OCI-LY7 (cell line): Measurements from ENCODE around the gene CTNND2.

Experiments
- EZH2phosphoT487 ChIP-seq: fragments of 200-600 bp; sonication (generic); IDR thresholded peaks from 2 replicates; pipeline ENCODE4 v1.6.1; 2018; ENCODE audit warnings: low read depth, borderline replicate concordance, mild to moderate bottlenecking, mixed run types, antibody characterized with exemption, low read length, moderate library complexity, mixed read lengths
- TF ChIP-seq, protein P1 (sequence below): fragments of 200-600 bp; sonication (generic); conservative IDR thresholded peaks from 2 replicates; pipeline ENCODE4 v1.5.1; 2014; ENCODE audit warnings: mild to moderate bottlenecking, antibody characterized with exemption, low read length, moderate library complexity, mixed read lengths

DNA sequence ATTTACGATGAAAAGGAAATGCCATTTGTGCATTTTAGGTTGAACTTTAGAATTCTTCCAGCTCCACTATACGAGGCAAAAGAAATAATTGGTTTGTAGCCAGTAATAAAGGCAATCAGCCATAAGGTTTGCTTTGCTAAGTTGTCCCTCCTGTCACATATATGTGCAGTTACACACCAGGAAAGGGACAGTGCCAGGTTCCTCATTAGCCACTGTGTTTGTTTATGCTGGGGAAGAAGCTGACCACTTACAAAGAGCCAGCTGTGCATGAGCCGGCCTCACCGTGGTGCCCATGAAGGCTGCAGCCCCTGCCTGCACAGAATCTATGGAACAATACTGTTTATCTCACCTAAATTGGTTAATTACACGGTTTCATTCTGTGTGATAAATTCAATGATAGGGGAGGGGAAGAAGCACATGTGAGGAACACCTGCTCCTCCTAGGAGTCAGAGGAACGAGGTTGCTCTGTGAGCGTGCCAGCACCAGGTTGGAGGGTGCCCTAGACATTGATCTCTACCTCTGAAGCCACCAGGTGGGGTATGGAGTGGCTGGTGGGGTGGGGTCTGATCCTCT lies 969.4 kb downstream of the CTNND2 start:
- TF ChIP-seq, protein P1, sequence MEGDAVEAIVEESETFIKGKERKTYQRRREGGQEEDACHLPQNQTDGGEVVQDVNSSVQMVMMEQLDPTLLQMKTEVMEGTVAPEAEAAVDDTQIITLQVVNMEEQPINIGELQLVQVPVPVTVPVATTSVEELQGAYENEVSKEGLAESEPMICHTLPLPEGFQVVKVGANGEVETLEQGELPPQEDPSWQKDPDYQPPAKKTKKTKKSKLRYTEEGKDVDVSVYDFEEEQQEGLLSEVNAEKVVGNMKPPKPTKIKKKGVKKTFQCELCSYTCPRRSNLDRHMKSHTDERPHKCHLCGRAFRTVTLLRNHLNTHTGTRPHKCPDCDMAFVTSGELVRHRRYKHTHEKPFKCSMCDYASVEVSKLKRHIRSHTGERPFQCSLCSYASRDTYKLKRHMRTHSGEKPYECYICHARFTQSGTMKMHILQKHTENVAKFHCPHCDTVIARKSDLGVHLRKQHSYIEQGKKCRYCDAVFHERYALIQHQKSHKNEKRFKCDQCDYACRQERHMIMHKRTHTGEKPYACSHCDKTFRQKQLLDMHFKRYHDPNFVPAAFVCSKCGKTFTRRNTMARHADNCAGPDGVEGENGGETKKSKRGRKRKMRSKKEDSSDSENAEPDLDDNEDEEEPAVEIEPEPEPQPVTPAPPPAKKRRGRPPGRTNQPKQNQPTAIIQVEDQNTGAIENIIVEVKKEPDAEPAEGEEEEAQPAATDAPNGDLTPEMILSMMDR: no peak
- TF ChIP-seq EZH2phosphoT487: no peak
